ENCODE data around the gene UMOD.

Gene UMOD

GRCh38 chr16:20372701-20373100, 20.2 kb upstream of the UMOD start:
- no peak overlapping the region for H2AFZ ChIP-seq
- no peaks in the 10 kb centered on the region for H3K27me3 ChIP-seq (ENCODE audit: control insufficient read depth, insufficient read depth, low read length)
- TF ChIP-seq CTCF (IDR thresholded peaks at IDR 0.05) = no peak
- no peaks in the 10 kb centered on the region for H3K9me3 ChIP-seq (ENCODE audit: control insufficient read depth, low read length)
- no peaks in the 10 kb centered on the region for H3K36me3 ChIP-seq (ENCODE audit: control insufficient read depth, insufficient read depth, low read length)
- H3K9ac ChIP-seq = no peak overlapping the region
- no peaks in the 10 kb centered on the region for H3K4me1 ChIP-seq
- H3K79me2 ChIP-seq = no peaks in the 10 kb centered on the region
- no peak overlapping the region for H3K4me2 ChIP-seq (ENCODE audit: low read length)
- H3K4me3 ChIP-seq (ENCODE audit: low read depth, low read length) = no peak overlapping the region
- no peak overlapping the region for H3K27ac ChIP-seq

- Histone ChIP-seq H3K4me1 (no peaks in the 10 kb centered on the region), H3K9ac (no peak overlapping the region), H3K27me3 (ENCODE audit: control insufficient read depth, insufficient read depth, low read length) (no peaks in the 10 kb centered on the region), H2AFZ (no peak overlapping the region), H3K36me3 (ENCODE audit: control insufficient read depth, insufficient read depth, low read length) (no peaks in the 10 kb centered on the region), H3K27ac (no peak overlapping the region), H3K79me2 (no peaks in the 10 kb centered on the region), H3K4me2 (ENCODE audit: low read length) (no peak overlapping the region), H3K4me3 (ENCODE audit: low read depth, low read length) (no peak overlapping the region), H3K9me3 (ENCODE audit: control insufficient read depth, low read length) (no peaks in the 10 kb centered on the region)
- no peak for TF ChIP-seq CTCF (IDR thresholded peaks at IDR 0.05)
Observed at GRCh38 chr16:20369452-20370054, 17.0 kb upstream of the UMOD start.

- no peak for TF ChIP-seq CTCF (IDR thresholded peaks at IDR 0.05)
- Histone ChIP-seq H3K27me3 (ENCODE audit: control insufficient read depth, insufficient read depth, low read length) (no peaks in the 10 kb centered on the region), H3K4me3 (ENCODE audit: low read depth, low read length) (no peak overlapping the region), H3K9me3 (ENCODE audit: control insufficient read depth, low read length) (no peaks in the 10 kb centered on the region), H3K36me3 (ENCODE audit: control insufficient read depth, insufficient read depth, low read length) (no peaks in the 10 kb centered on the region), H3K9ac (no peak overlapping the region), H3K79me2 (no peaks in the 10 kb centered on the region), H3K27ac (no peak overlapping the region), H3K4me1 (no peaks in the 10 kb centered on the region), H3K4me2 (ENCODE audit: low read length) (no peak overlapping the region), H2AFZ (no peak overlapping the region)
Observed at GRCh38 chr16:20364051-20364450, 11.5 kb upstream of the UMOD start.

- Histone ChIP-seq H3K27ac (no peak overlapping the region), H3K9me3 (ENCODE audit: control insufficient read depth, low read length) (no peaks in the 10 kb centered on the region), H3K27me3 (ENCODE audit: control insufficient read depth, insufficient read depth, low read length) (no peaks in the 10 kb centered on the region), H3K4me1 (no peaks in the 10 kb centered on the region), H3K9ac (no peak overlapping the region), H3K79me2 (no peaks in the 10 kb centered on the region), H3K36me3 (ENCODE audit: control insufficient read depth, insufficient read depth, low read length) (no peaks in the 10 kb centered on the region), H3K4me3 (ENCODE audit: low read depth, low read length) (no peak overlapping the region), H2AFZ (no peak overlapping the region), H3K4me2 (ENCODE audit: low read length) (no peak overlapping the region)
- no peak for TF ChIP-seq CTCF (IDR thresholded peaks at IDR 0.05)
Observed at GRCh38 chr16:20363191-20363590, 10.7 kb upstream of the UMOD start.

GRCh38 chr16:20359997-20360396, 7.5 kb upstream of the UMOD start:
- no peak overlapping the region for H2AFZ ChIP-seq
- H3K79me2 ChIP-seq = no peaks in the 10 kb centered on the region
- no peaks in the 10 kb centered on the region for H3K4me1 ChIP-seq
- H3K4me2 ChIP-seq (ENCODE audit: low read length) = no peak overlapping the region
- no peaks in the 10 kb centered on the region for H3K36me3 ChIP-seq (ENCODE audit: control insufficient read depth, insufficient read depth, low read length)
- no peaks in the 10 kb centered on the region for H3K27me3 ChIP-seq (ENCODE audit: control insufficient read depth, insufficient read depth, low read length)
- H3K9me3 ChIP-seq (ENCODE audit: control insufficient read depth, low read length) = no peaks in the 10 kb centered on the region
- no peak overlapping the region for H3K9ac ChIP-seq
- H3K4me3 ChIP-seq (ENCODE audit: low read depth, low read length) = no peak overlapping the region
- no peak overlapping the region for H3K27ac ChIP-seq
- no peak for TF ChIP-seq CTCF (IDR thresholded peaks at IDR 0.05)
